Activated naive CD8-positive, alpha-beta T cell treated with anti-CD3 and anti-CD28 coated beads, Interleukin-2, amount 50 U/mL, for 16 hours (primary cell): ENCODE data around the gene PHC3.

Experiments
- DNase-seq: peaks from one replicate; pipeline ENCODE4 v3.0.0-alpha.2; 2020; ENCODE audit warnings: low read depth, low spot score

PHC3 gene

DNA sequence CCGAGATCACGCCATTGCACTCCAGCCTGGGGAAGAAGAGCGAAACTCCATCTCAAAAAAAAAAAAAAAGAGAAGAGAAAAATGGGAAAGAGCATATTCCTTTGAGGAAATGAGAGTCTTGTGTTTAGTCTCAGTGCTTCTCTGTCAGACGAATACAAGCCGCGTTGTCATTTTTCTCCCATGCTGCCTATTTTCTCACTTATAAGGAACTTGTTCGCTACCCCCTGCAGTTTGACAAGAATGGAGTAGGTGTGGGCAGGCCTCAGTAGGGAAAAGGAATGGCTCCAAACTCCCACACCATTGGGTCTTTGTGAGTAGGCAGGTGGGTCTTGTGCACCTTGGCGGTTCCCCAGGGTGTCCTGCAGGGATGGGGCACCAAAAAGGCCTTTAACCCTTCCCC, 137.3 kb downstream of the PHC3 start:
- DNase-seq = no peak

DNA sequence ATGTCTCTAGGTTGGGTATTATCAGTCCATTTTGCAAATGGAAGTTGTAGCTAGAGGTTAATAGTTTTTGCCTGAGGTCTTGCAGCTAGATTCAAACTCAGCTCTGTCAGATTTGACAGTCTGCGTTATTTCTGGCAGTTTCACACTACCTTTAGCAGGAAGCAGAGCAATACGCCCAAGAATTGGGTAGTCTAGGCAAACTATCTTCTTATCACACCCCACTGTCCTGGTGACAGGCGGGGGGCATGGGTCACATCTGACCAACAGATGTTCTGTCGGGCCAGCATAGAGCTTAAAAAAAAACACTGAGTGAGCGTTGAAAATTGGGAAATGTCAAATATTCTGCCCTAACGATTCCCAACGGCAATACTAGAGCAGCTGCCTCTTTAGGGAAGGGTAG, 138.0 kb downstream of the PHC3 start:
- DNase-seq = no peak

DNA sequence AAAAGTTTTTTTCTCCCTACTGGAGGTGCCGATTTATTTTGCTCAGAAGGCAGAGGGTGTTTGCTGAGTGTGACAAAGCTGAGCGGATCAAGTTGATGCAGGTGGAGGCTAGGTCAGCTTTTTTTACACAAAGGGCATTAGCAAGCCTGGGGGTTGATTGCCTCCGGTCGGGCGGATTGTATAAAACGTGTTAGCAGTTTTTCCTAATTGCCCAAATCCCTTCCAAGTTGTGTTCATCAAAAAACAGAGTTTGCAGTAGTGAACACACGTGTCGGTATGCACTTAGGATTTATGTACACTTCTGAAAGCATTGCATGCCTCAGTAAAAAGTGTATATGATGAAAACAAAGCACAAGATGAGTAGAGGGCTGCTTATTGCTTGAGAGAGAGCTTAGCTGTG, 141.1 kb downstream of the PHC3 start:
- DNase-seq = no peak

DNA sequence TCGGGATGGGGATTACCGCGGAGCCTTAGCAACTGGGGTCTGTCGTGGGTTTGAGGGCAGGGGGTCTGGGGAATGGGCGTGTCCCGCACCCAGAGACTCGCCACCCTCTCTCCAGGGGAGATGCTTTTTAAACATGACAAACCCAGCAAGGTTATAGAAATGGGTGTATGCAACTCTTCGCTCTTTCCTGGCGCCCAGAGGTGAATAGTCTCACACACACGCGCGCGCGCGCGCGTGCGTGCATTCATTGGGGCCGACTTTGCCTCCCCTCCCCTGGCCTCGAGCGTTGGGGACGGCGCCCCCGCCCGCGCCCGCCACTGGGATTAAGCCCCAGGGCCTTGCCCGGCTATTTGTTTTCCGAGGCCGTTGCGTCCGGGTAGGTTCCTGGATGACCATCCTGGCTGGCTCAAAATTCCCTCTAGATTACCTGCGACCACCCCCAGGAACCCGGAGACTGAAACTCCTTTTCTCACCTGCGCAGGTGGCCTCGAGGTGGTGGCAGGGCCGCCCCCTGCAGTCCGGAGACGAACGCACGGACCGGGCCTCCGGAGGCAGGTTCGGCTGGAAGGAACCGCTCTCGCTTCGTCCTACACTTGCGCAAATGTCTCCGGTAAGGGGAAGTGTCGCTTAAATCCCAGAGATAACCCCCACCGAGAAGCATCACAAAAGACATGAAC, 143.0 kb downstream of the PHC3 start:
- DNase-seq = no peak
